SH-SY5Y (cell line): ENCODE measurements around the gene GABBR1.

Experiments
- GATA2 ChIP-seq: IDR thresholded peaks from 2 replicates; pipeline ENCODE4 v1.6.1; 2011; ENCODE audit warnings: mild to moderate bottlenecking, low read depth, low read length
- GATA3 ChIP-seq: IDR thresholded peaks from 2 replicates; pipeline ENCODE4 v1.6.1; 2011; ENCODE audit warnings: low read depth, mild to moderate bottlenecking, low read length, moderate library complexity

GRCh38 chr6:29557320-29557719, 75.7 kb downstream of the GABBR1 start:
- TF ChIP-seq GATA2 (no peak), GATA3 (no peak)
